Myometrial cell (primary cell): ENCODE results near the gene ZNF324. TPM values are rescaled to one million over a fixed set of nuclear protein-coding genes. Genes with fewer than 3 reads are reported as not detected.

Source experiments
- total RNA-seq: library from RNA; depleted of rRNA; stranded (reverse); fragments of >200 nt; gene quantifications from 2 replicates; pipeline ENCODE4 v1.2.3, GENCODE V29; 2015

The ZNF324 gene
- 9.0 and 11.0 TPM in 2 replicates for total RNA-seq

DNA sequence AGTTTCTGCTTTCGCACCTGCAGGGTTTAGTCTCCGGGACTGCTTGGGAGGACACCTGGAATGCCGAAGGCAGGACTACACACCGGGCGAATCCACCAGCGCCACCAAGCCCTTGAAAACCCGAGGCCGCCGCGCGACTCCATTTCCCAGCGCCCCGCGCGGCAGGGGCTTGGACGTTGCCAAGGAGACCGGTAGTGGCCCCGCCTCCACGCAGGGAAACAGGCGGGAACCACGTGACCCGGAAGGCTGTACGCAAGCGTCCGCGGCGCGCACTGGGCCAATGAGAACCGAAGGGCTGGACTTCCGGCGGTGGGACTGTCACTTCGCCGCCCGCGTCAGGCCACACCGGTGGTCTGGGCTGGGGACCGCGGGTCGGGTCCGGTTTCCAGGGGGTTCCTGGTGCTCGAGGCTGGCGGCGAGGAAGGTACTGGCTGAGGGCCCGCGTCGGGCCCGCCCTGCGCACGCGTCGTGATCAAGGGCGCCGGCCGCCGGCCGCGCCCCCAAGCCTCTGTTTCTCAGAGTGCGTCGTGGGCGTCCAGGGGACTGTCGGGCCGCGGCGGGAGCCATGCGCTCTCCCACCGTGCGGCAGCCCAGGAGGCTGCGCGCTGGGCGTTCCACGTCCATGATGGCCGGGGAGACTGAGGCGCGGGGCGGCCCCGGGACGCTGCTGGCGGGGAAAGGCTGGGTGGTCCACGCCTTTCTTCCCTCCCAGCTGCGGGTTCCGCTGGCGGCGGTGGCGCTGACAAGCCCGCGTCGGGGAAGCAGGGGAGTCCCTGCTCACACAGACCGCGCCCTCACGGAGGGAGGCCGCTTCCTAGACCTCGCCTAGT is at the start of gene ZNF324:
ZNF324 (plus strand) TSS at position 321 of the 830 bp plus-strand sequence. CDS start 2,106 bp downstream, outside the sequence.

GRCh38 chr19:58439576-58440554 is 27.0 kb upstream of the ZNF324 start, which contains the start of gene ZNF132:
Gene ZNF132 (minus strand): TSS chr19:58440153. CDS start chr19:58439821, 332 bp downstream.

GRCh38 chr19:58451358-58452101 is 15.3 kb upstream of the ZNF324 start, which contains the start of gene ZNF324B:
Gene ZNF324B (plus strand): TSS chr19:58451622. CDS start chr19:58453702, 2,080 bp downstream.

GRCh38 chr19:58475714-58476497 is 9.0 kb downstream of the ZNF324 start, which contains the start of gene ZNF446:
Gene ZNF446 (plus strand): TSS chr19:58476352. CDS start chr19:58477219, 867 bp downstream.

DNA sequence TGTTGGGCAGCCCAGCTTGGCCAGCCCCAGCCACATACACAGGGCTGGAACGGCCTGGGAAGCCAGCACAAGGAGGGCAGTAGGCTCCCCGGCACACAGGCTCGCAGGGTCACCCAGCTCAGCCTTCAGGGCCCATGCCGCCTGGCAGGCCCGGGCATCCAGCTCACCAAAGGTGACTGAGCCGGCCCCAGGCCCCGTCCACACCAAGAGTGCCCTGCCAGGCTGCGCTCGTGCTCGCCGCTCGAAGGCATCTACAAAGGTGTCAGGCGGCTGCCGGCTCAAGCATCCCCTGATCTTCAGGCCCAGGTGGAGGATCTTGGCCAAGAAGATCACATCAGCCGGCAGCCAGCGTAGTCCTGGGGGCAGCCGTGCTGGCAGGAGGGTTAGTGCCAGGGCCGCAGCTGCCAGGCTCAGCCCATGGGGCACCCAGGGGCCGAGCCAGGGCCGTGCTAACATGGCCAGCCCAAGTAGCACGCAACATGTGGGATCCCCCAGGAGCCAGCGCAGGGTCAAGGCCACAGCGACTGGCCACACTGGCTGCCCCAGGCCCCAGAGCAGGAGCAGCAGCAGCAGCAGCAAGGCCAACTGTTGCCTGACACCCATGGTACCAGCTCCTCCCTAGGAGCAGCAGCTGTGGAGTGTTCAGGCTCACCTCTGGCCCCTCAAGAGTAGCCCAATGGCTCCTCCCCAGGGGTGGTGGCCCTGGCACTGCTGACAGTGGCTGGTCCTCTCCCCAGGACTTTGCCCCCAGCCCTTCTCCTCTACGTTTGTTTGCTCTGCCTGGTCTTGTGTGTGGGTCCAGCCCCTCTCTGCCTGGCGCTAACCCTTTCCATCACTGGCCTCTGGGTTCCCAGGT is 44.7 kb downstream of the ZNF324 start, which contains the start of gene SLC27A5:
SLC27A5 (minus strand) TSS at position 640 of the 856 bp plus-strand sequence; CDS start at position 603, 37 bp downstream.

GRCh38 chr19:58519355-58520256 is 52.7 kb downstream of the ZNF324 start, which contains the start of gene ZBTB45:
Gene ZBTB45 (minus strand): TSS chr19:58519810. CDS start chr19:58517673, 2,137 bp downstream.

Other genes with a start within 250 kb of the ZNF324 start
- 36.3 and 40.4 TPM in 2 replicates for gene ZNF544, start 238.2 kb upstream of the ZNF324 start, total RNA-seq
- 2.1 and 4.0 TPM in 2 replicates for gene ZNF8, start 188.1 kb upstream of the ZNF324 start, total RNA-seq
- 27.1 and 40.8 TPM in 2 replicates for gene ERVK3-1, start 161.7 kb upstream of the ZNF324 start, total RNA-seq
- gene ZSCAN22, start 140.1 kb upstream of the ZNF324 start, total RNA-seq = 1.2 and 3.0 TPM in 2 replicates
- gene A1BG, start 113.6 kb upstream of the ZNF324 start, total RNA-seq = 7.5 and 31.5 TPM in 2 replicates
- not detected in 2 replicates for gene ZNF497, start 104.3 kb upstream of the ZNF324 start, total RNA-seq
- 2.1 and 4.3 TPM in 2 replicates for gene ZNF837, start 86.0 kb upstream of the ZNF324 start, total RNA-seq
- gene RPS5, start 79.8 kb upstream of the ZNF324 start, total RNA-seq = 2,786 and 3,048 TPM in 2 replicates
- gene RNF225, start 71.4 kb upstream of the ZNF324 start, total RNA-seq = not detected in 2 replicates
- 7.5 and 13.3 TPM in 2 replicates for gene ZNF584, start 58.4 kb upstream of the ZNF324 start, total RNA-seq
- gene ZNF132, start 26.9 kb upstream of the ZNF324 start, total RNA-seq = 0.29 and 2.7 TPM in 2 replicates
- 4.9 and 7.3 TPM in 2 replicates for gene ZNF324B, start 15.5 kb upstream of the ZNF324 start, total RNA-seq
- 14.1 and 25.3 TPM in 2 replicates for gene ZNF446, start 9.3 kb downstream of the ZNF324 start, total RNA-seq
- 4.3 and 9.2 TPM in 2 replicates for gene SLC27A5, start 44.9 kb downstream of the ZNF324 start, total RNA-seq
- gene ZBTB45, start 52.7 kb downstream of the ZNF324 start, total RNA-seq = 8.1 and 11.3 TPM in 2 replicates
- gene TRIM28, start 77.0 kb downstream of the ZNF324 start, total RNA-seq = 262 and 433 TPM in 2 replicates
- gene CHMP2A, start 88.0 kb downstream of the ZNF324 start, total RNA-seq = 110 and 117 TPM in 2 replicates
- gene UBE2M, start 91.5 kb downstream of the ZNF324 start, total RNA-seq = 39.9 and 63.1 TPM in 2 replicates
- gene MZF1, start 106.3 kb downstream of the ZNF324 start, total RNA-seq = 10.1 and 12.1 TPM in 2 replicates